ENCODE results near the gene GIMAP5. TPM values are rescaled to one million over a fixed set of nuclear protein-coding genes. Genes with fewer than 3 reads are reported as not detected.

GIMAP5 gene
- total RNA-seq, 1 experiment from 2014 or later: not detected

- Histone ChIP-seq H2BK120ac (ENCODE audit: low read depth, low read length, poor library complexity, severe bottlenecking) (no peak overlapping the region), H2AFZ (ENCODE audit: low read length) (no peak overlapping the region), H3K9ac (ENCODE audit: extremely low read depth, insufficient read length, low read length) (no peak overlapping the region), H3K4ac (ENCODE audit: low read depth, low read length) (no peak overlapping the region), H3K27me3 (ENCODE audit: insufficient read depth, low read length) (peaks cover 13% of the 10 kb centered on the region; the same call in 1 of the 2 replicates), H3K27ac (ENCODE audit: insufficient read length, low read depth, low read length) (no peak overlapping the region), H3K23me2 (ENCODE audit: insufficient read length, low read depth, low read length, poor library complexity, severe bottlenecking) (no peaks in the 10 kb centered on the region), H3K23ac (ENCODE audit: insufficient read length, low read depth, low read length) (no peak overlapping the region), H3K4me1 (ENCODE audit: insufficient read depth, low read length) (no peaks in the 10 kb centered on the region), H3K9me3 (ENCODE audit: control insufficient read depth, low read depth, low read length) (no peaks in the 10 kb centered on the region), H2BK5ac (ENCODE audit: insufficient read length, low read length) (no peak overlapping the region), H3K79me1 (ENCODE audit: insufficient read depth, low read depth, low read length, poor library complexity, severe bottlenecking) (no peaks in the 10 kb centered on the region), H2BK12ac (ENCODE audit: insufficient read length, low read depth, low read length) (no peak overlapping the region), H3K4me2 (ENCODE audit: insufficient read depth, insufficient read length, low read length) (no peak overlapping the region), H2BK15ac (ENCODE audit: low read depth, low read length) (no peak overlapping the region), H3T11ph (ENCODE audit: low read length) (no peak overlapping the region), H3K79me2 (ENCODE audit: insufficient read depth, low read length) (no peaks in the 10 kb centered on the region; the same call in 1 of the 2 replicates), H4K91ac (ENCODE audit: insufficient read length, low read depth, low read length) (no peak overlapping the region), H2AK5ac (ENCODE audit: insufficient read length, low read length) (no peak overlapping the region), H4K5ac (ENCODE audit: insufficient read length, low read depth, low read length) (no peak overlapping the region), H3K14ac (ENCODE audit: insufficient read depth, low read length) (no peak overlapping the region), H4K8ac (replicated peaks; ENCODE audit: insufficient read length, low read depth, low read length) (no peak overlapping the region), H3K56ac (ENCODE audit: insufficient read length, low read depth, low read length) (no peak overlapping the region), H3K18ac (ENCODE audit: insufficient read length, low read depth, low read length) (no peak overlapping the region), H2BK20ac (ENCODE audit: low read depth, low read length, poor library complexity, severe bottlenecking) (no peak overlapping the region), H4K20me1 (ENCODE audit: control insufficient read depth, insufficient read depth, insufficient read length) (no peaks in the 10 kb centered on the region)
- Mint-ChIP-seq H3K36me3 (ENCODE audit: insufficient read depth in 1 of 3, low read depth in 3 of 3) (no peaks in the 10 kb centered on the region), H3K9me3 (no peaks in the 10 kb centered on the region; a peak in 2 of 5 replicates), H3K4me3 (no peak overlapping the region), H3K4me1 (no peaks in the 10 kb centered on the region), H3K27ac (no peak overlapping the region), H3K27me3 (ENCODE audit: low read depth) (peaks cover 93% of the 10 kb centered on the region)
- no peak for TF ChIP-seq CTCF (conservative IDR thresholded peaks at IDR 0.05)
- WGBS (ENCODE audit: extremely low coverage, insufficient read length, low lambda C conversion rate): no CpG with 5 or more reads among the region's 2 CpGs
- no peak for DNase-seq
These were observed 14.5 kb downstream of the GIMAP5 start for GRCh38 chr7:150751702-150752101.
